ENCODE data around the gene CHN2.

CHN2 gene

DNA sequence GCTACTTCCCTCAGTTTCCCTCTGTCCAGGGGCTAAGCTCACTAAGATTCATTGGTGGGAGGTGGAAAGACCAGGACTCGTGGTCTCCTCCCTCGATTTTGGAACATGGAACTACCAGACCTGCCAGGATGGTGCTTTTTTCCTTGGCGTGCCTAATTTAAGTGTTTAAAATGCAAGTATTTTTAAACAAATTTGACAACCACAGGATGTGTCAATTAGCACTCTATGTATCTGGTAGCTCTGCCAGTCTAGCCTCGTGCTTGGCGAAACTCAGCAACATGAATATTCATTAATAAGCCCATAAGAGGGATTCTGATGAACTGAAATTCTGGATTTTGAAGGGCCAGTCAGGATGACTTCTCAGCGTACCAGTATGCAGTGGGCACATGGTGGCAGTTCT, 224.1 kb downstream of the CHN2 start:
- Histone ChIP-seq H3K4me3 (ENCODE audit: low read depth in 1 of 2, low read length in 2 of 2) (no peak overlapping the region), H3K27me3 (ENCODE audit: control insufficient read depth in 1 of 2, insufficient read depth in 2 of 2, low read length in 2 of 2) (no peaks in the 10 kb centered on the region), H3K36me3 (ENCODE audit: control insufficient read depth in 1 of 2, insufficient read depth in 2 of 2, low read length in 2 of 2) (no peaks in the 10 kb centered on the region), H3K4me1 (ENCODE audit: control insufficient read depth in 1 of 2, insufficient read depth in 2 of 2, low read length in 2 of 2) (peaks cover 32 to 43% of the 10 kb centered on the region in 2 donors), H3K9ac (ENCODE audit: low read depth in 1 of 2, low read length in 2 of 2) (no peak overlapping the region), H3K27ac (ENCODE audit: low read depth, low read length) (no peak overlapping the region), H3K9me3 (ENCODE audit: control insufficient read depth in 1 of 2, low read length in 2 of 2) (no peaks in the 10 kb centered on the region)

DNA sequence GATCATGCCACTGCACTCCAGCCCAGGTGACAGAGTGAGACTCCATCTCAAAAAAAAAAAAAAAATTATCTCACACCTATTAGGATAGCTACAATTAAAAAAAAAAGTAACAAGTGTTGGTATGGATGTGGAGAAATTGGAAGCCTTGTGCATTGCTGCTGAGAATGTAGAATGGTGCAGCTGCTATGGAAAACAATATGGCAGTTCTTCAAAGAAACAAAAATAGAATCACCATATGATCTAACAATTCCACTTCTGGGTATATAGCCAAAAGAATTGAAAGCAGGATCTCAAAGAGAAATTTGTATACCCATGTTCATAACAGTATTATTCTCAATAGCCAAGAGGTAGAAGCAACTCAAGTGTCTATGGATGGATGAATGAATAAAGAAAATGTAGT, 225.4 kb downstream of the CHN2 start:
- Histone ChIP-seq H3K4me1 (ENCODE audit: control insufficient read depth in 1 of 2, insufficient read depth in 2 of 2, low read length in 2 of 2) (peaks cover 35 to 43% of the 10 kb centered on the region in 2 donors), H3K9me3 (ENCODE audit: control insufficient read depth in 1 of 2, low read length in 2 of 2) (no peaks in the 10 kb centered on the region), H3K36me3 (ENCODE audit: control insufficient read depth in 1 of 2, insufficient read depth in 2 of 2, low read length in 2 of 2) (no peaks in the 10 kb centered on the region), H3K9ac (ENCODE audit: low read depth in 1 of 2, low read length in 2 of 2) (no peak overlapping the region), H3K4me3 (ENCODE audit: low read depth in 1 of 2, low read length in 2 of 2) (no peak overlapping the region), H3K27me3 (ENCODE audit: control insufficient read depth in 1 of 2, insufficient read depth in 2 of 2, low read length in 2 of 2) (no peaks in the 10 kb centered on the region), H3K27ac (ENCODE audit: low read depth, low read length) (no peak overlapping the region)

- Histone ChIP-seq H3K4me3 (ENCODE audit: low read depth in 1 of 2, low read length in 2 of 2) (no peak overlapping the region), H3K4me1 (ENCODE audit: control insufficient read depth in 1 of 2, insufficient read depth in 2 of 2, low read length in 2 of 2) (peaks cover 31 to 37% of the 10 kb centered on the region in 2 donors), H3K9ac (ENCODE audit: low read depth in 1 of 2, low read length in 2 of 2) (no peak overlapping the region), H3K27me3 (ENCODE audit: control insufficient read depth in 1 of 2, insufficient read depth in 2 of 2, low read length in 2 of 2) (no peaks in the 10 kb centered on the region), H3K9me3 (ENCODE audit: control insufficient read depth in 1 of 2, low read length in 2 of 2) (no peaks in the 10 kb centered on the region), H3K36me3 (ENCODE audit: control insufficient read depth in 1 of 2, insufficient read depth in 2 of 2, low read length in 2 of 2) (no peaks in the 10 kb centered on the region), H3K27ac (ENCODE audit: low read depth, low read length) (no peak overlapping the region)
Observed at GRCh38 chr7:29421010-29421956, 226.7 kb downstream of the CHN2 start.

- Histone ChIP-seq H3K4me1 (ENCODE audit: control insufficient read depth in 1 of 2, insufficient read depth in 2 of 2, low read length in 2 of 2) (peaks cover 28 to 38% of the 10 kb centered on the region in 2 donors), H3K9ac (ENCODE audit: low read depth in 1 of 2, low read length in 2 of 2) (no peak overlapping the region), H3K27me3 (ENCODE audit: control insufficient read depth in 1 of 2, insufficient read depth in 2 of 2, low read length in 2 of 2) (no peaks in the 10 kb centered on the region), H3K4me3 (ENCODE audit: low read depth in 1 of 2, low read length in 2 of 2) (no peak overlapping the region), H3K9me3 (ENCODE audit: control insufficient read depth in 1 of 2, low read length in 2 of 2) (no peaks in the 10 kb centered on the region), H3K36me3 (ENCODE audit: control insufficient read depth in 1 of 2, insufficient read depth in 2 of 2, low read length in 2 of 2) (no peaks in the 10 kb centered on the region), H3K27ac (ENCODE audit: low read depth, low read length) (no peak overlapping the region)
Observed at GRCh38 chr7:29422829-29423228, 228.3 kb downstream of the CHN2 start.

DNA sequence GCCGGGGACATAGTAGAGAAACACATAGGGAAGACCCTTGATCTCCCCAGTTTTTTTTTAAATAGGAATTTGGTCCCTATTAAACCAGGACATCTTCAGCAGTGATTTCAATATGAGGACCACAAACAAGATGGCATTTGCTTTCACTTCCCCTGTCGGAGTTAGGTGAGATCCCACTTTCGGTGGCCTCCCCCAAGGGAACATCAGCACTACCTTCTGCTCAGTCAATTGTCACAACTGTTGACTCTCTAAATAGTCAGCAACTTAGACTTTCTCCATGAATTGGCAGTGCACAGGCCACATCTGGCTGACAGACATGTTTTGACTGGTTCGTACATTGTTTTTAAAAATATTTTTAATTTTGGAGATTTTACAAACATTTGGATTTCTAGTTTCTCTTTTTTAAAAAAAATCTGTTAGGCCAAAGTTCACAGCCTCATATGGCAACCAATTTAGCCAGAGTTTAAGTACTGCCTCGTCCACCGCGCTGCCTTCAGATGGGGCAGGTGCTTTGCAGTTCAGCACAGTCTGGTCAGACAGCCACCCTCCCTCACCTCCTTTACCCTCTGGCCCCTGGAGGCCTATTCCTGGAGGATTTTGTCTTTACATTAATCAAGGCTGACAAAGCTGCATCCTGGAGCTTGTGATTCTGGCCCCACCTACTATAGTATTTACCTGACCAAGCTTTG, 229.9 kb downstream of the CHN2 start:
- Histone ChIP-seq H3K9me3 (ENCODE audit: control insufficient read depth in 1 of 2, low read length in 2 of 2) (no peaks in the 10 kb centered on the region), H3K27ac (ENCODE audit: low read depth, low read length) (no peak overlapping the region), H3K4me3 (ENCODE audit: low read depth in 1 of 2, low read length in 2 of 2) (no peak overlapping the region), H3K36me3 (ENCODE audit: control insufficient read depth in 1 of 2, insufficient read depth in 2 of 2, low read length in 2 of 2) (no peaks in the 10 kb centered on the region), H3K27me3 (ENCODE audit: control insufficient read depth in 1 of 2, insufficient read depth in 2 of 2, low read length in 2 of 2) (no peaks in the 10 kb centered on the region), H3K9ac (ENCODE audit: low read depth in 1 of 2, low read length in 2 of 2) (no peak overlapping the region), H3K4me1 (ENCODE audit: control insufficient read depth in 1 of 2, insufficient read depth in 2 of 2, low read length in 2 of 2) (peaks cover 34 to 52% of the 10 kb centered on the region in 2 donors)

DNA sequence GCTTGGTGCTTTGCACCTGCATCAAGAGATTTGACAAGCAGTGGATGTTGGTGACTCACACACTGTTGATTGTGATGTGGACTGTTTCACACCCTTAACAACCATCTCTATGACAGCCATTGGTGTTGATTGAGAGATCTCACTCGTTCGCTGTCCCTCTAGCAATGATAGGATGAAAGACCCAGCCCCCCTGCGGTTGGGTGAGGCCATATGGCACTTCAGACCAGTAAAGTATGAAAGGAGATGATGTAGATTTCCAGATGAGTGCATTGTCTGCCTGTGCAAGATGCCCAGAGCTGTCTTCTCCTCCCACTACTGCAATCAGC, 230.4 kb downstream of the CHN2 start:
- H3K27ac ChIP-seq (ENCODE audit: low read depth, low read length), result no peak overlapping the region
- no peaks in the 10 kb centered on the region for H3K36me3 ChIP-seq (ENCODE audit: control insufficient read depth in 1 of 2, insufficient read depth in 2 of 2, low read length in 2 of 2)
- no peaks in the 10 kb centered on the region for H3K9me3 ChIP-seq (ENCODE audit: control insufficient read depth in 1 of 2, low read length in 2 of 2)
- H3K4me3 ChIP-seq (ENCODE audit: low read depth in 1 of 2, low read length in 2 of 2), result no peak overlapping the region
- peaks cover 37 to 54% of the 10 kb centered on the region in 2 donors for H3K4me1 ChIP-seq (ENCODE audit: control insufficient read depth in 1 of 2, insufficient read depth in 2 of 2, low read length in 2 of 2)
- no peaks in the 10 kb centered on the region for H3K27me3 ChIP-seq (ENCODE audit: control insufficient read depth in 1 of 2, insufficient read depth in 2 of 2, low read length in 2 of 2)
- no peak overlapping the region for H3K9ac ChIP-seq (ENCODE audit: low read depth in 1 of 2, low read length in 2 of 2)

DNA sequence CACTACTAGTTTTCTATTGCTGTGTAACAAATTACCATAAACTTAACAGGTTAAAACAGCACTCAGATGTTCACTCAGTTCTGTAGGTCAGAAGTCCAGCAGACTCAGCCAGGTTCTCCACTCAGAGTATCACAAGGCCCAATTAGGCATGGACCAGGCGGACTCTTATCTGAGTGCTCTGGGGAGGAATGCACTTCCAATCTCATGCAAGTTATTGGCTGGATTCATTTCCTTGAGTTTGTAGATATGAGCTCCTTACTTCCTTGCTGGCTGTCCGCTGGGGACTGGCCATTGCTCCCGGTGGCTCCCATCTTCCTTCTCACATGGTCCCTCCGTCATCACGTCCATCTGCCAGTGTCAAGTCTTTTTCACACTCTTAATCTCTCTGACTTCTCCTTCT, 232.0 kb downstream of the CHN2 start:
- H3K9ac ChIP-seq (ENCODE audit: low read depth in 1 of 2, low read length in 2 of 2), result no peak overlapping the region
- H3K27me3 ChIP-seq (ENCODE audit: control insufficient read depth in 1 of 2, insufficient read depth in 2 of 2, low read length in 2 of 2), result no peaks in the 10 kb centered on the region
- peaks cover 43 to 59% of the 10 kb centered on the region in 2 donors for H3K4me1 ChIP-seq (ENCODE audit: control insufficient read depth in 1 of 2, insufficient read depth in 2 of 2, low read length in 2 of 2)
- no peak overlapping the region for H3K4me3 ChIP-seq (ENCODE audit: low read depth in 1 of 2, low read length in 2 of 2)
- no peaks in the 10 kb centered on the region for H3K36me3 ChIP-seq (ENCODE audit: control insufficient read depth in 1 of 2, insufficient read depth in 2 of 2, low read length in 2 of 2)
- H3K9me3 ChIP-seq (ENCODE audit: control insufficient read depth in 1 of 2, low read length in 2 of 2), result no peaks in the 10 kb centered on the region
- H3K27ac ChIP-seq (ENCODE audit: low read depth, low read length), result no peak overlapping the region

DNA sequence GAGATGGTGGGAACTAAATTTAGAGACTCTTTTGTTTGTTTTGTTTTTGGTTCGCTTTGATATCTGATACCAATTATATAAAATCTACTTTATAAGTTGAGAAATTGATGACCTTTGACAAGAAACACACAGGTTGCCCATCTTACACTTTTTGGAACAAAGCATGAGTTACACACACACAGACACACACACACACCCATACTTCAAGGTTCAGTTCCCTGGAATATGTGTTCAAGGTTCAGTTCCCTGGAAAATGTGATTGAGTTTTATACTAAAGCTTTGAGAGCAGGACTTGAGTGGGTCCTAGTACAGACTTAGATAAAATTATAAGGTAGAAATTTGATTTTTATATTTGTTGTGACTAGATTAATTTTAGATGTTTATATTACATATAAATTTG, 234.8 kb downstream of the CHN2 start:
- Histone ChIP-seq H3K9me3 (ENCODE audit: control insufficient read depth in 1 of 2, low read length in 2 of 2) (no peaks in the 10 kb centered on the region), H3K27ac (ENCODE audit: low read depth, low read length) (no peak overlapping the region), H3K9ac (ENCODE audit: low read depth in 1 of 2, low read length in 2 of 2) (no peak overlapping the region), H3K4me1 (ENCODE audit: control insufficient read depth in 1 of 2, insufficient read depth in 2 of 2, low read length in 2 of 2) (peaks cover 20 to 45% of the 10 kb centered on the region in 2 donors), H3K4me3 (ENCODE audit: low read depth in 1 of 2, low read length in 2 of 2) (no peak overlapping the region), H3K27me3 (ENCODE audit: control insufficient read depth in 1 of 2, insufficient read depth in 2 of 2, low read length in 2 of 2) (no peaks in the 10 kb centered on the region), H3K36me3 (ENCODE audit: control insufficient read depth in 1 of 2, insufficient read depth in 2 of 2, low read length in 2 of 2) (no peaks in the 10 kb centered on the region)

GRCh38 chr7:29430279-29430949, 235.8 kb downstream of the CHN2 start:
- H3K4me1 ChIP-seq (ENCODE audit: control insufficient read depth in 1 of 2, insufficient read depth in 2 of 2, low read length in 2 of 2), result peaks cover 15 to 37% of the 10 kb centered on the region in 2 donors
- H3K9ac ChIP-seq (ENCODE audit: low read depth in 1 of 2, low read length in 2 of 2), result no peak overlapping the region
- no peak overlapping the region for H3K4me3 ChIP-seq (ENCODE audit: low read depth in 1 of 2, low read length in 2 of 2)
- no peak overlapping the region for H3K27ac ChIP-seq (ENCODE audit: low read depth, low read length)
- no peaks in the 10 kb centered on the region for H3K9me3 ChIP-seq (ENCODE audit: control insufficient read depth in 1 of 2, low read length in 2 of 2)
- H3K36me3 ChIP-seq (ENCODE audit: control insufficient read depth in 1 of 2, insufficient read depth in 2 of 2, low read length in 2 of 2), result no peaks in the 10 kb centered on the region
- H3K27me3 ChIP-seq (ENCODE audit: control insufficient read depth in 1 of 2, insufficient read depth in 2 of 2, low read length in 2 of 2), result no peaks in the 10 kb centered on the region

DNA sequence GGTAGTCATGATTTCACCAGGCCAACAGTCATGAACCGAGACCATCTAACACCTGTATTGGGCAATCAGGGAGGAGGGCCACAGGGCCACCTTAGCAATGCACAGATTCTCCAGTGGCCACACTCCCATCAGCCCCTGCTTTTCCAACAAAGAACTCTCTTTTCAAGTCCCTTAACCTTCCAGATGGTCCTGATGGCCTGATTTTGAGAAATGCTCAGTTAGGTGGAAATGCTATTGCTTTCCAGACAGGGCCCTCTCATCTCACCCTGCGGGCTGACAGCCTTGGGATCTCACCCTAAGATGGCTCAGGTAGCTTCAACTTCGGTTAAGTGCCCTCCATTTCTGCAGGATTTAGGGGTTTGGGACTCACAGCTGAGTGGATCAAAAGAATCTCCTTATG, 237.1 kb downstream of the CHN2 start:
- peaks cover 15 to 28% of the 10 kb centered on the region in 2 donors for H3K4me1 ChIP-seq (ENCODE audit: control insufficient read depth in 1 of 2, insufficient read depth in 2 of 2, low read length in 2 of 2)
- no peak overlapping the region for H3K9ac ChIP-seq (ENCODE audit: low read depth in 1 of 2, low read length in 2 of 2)
- no peak overlapping the region for H3K27ac ChIP-seq (ENCODE audit: low read depth, low read length)
- no peak overlapping the region for H3K4me3 ChIP-seq (ENCODE audit: low read depth in 1 of 2, low read length in 2 of 2)
- no peaks in the 10 kb centered on the region for H3K27me3 ChIP-seq (ENCODE audit: control insufficient read depth in 1 of 2, insufficient read depth in 2 of 2, low read length in 2 of 2)
- H3K9me3 ChIP-seq (ENCODE audit: control insufficient read depth in 1 of 2, low read length in 2 of 2), result no peaks in the 10 kb centered on the region
- H3K36me3 ChIP-seq (ENCODE audit: control insufficient read depth in 1 of 2, insufficient read depth in 2 of 2, low read length in 2 of 2), result no peaks in the 10 kb centered on the region
